Activated B cell treated with CpG ODN at 0.5 μM for 24 hours (primary cell): ENCODE results near the gene CRB3. TPM values are rescaled to one million over a fixed set of nuclear protein-coding genes. Genes with fewer than 3 reads are reported as not detected.

Experiments used
- ATAC-seq: fragments of 200-7000 bp; cut with Tn5 transposase; one replicate; pipeline ENCODE4 v1.10.0; 2021; ENCODE audit warnings: low read depth, mild to moderate bottlenecking, moderate library complexity
- CTCF ChIA-PET: fragments of 350-600 bp; sonication (Branson Sonifier 250); formaldehyde crosslinking; loops from one replicate; lab custom pipeline; 2021; ENCODE audit warnings: antibody characterized with exemption; lab: Charles Lee
- POLR2A ChIA-PET: fragments of 350-600 bp; sonication (Branson Sonifier 250); formaldehyde crosslinking; loops from one replicate; lab custom pipeline; 2021; ENCODE audit warnings: antibody characterized with exemption; lab: Charles Lee
- DNase-seq: peaks from one replicate; pipeline ENCODE4 v3.0.0; 2022
- H3K27ac Mint-ChIP-seq: one replicate; pipeline ENCODE4 v1.8.0; 2020; ENCODE audit warnings: mixed read lengths
- H3K27me3 Mint-ChIP-seq: one replicate; pipeline ENCODE4 v1.8.0; 2021; ENCODE audit warnings: mixed read lengths
- H3K36me3 Mint-ChIP-seq: one replicate; pipeline ENCODE4 v1.8.0; 2021; ENCODE audit warnings: low read depth, mixed read lengths
- H3K4me1 Mint-ChIP-seq: one replicate; pipeline ENCODE4 v1.8.0; 2021; ENCODE audit warnings: mixed read lengths
- H3K4me3 Mint-ChIP-seq: one replicate; pipeline ENCODE4 v1.8.0; 2020; ENCODE audit warnings: mild to moderate bottlenecking, mixed read lengths
- H3K9me3 Mint-ChIP-seq: one replicate; pipeline ENCODE4 v1.8.0; 2020; ENCODE audit warnings: mixed read lengths
- intact Hi-C: fragments of 100-400 bp; cut with micrococcal nuclease; formaldehyde crosslinking; loops from one replicate; pipeline ENCODE4 v1.15.1; 2024
- total RNA-seq: library from RNA; stranded (reverse); gene quantifications from 2 replicates; pipeline ENCODE4 v1.2.3, GENCODE V29; 2022
- TF ChIP-seq, protein P1 (sequence below): fragments of 200-600 bp; IDR thresholded peaks from one replicate; pipeline ENCODE4 v1.8.0; 2022; ENCODE audit warnings: antibody characterized with exemption, mild to moderate bottlenecking

Gene CRB3
- total RNA-seq, 1 donor from 2014 or later: 8.4 TPM

DNA sequence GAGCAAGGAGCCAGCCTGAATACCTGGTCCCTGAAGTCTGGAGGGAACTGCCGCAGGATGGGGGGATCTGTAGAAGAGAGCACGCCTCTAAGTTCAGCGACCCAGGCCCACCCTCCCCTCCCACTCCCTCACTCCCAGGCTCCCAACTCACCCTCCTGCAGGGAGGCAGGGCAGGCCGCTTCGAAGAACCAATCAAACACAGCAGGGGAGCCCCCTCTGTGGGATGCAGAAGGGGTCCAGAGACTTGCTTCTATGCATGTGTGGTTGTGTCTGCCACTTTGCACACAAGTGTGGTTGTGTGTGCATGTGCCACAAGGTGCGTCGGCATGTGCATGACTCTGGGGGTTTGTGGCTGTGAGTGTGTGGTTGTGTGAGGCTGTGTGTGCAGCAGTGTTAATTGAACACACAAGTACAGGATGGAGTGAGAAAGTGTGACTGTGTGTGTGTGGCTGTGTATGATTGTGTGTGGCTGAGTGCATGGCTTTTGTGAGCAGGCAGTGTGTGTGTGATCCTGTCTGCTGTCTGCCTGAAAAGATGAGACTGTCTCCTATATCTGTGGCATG is 15.8 kb downstream of the CRB3 start:
- Mint-ChIP-seq H3K27me3 (no peaks in the 10 kb centered on the region), H3K27ac (peak overlapping the region; percentile 89), H3K4me1 (peaks cover 29% of the 10 kb centered on the region), H3K36me3 (peaks cover 17% of the 10 kb centered on the region), H3K4me3 (peak overlapping the region; percentile 91), H3K9me3 (no peaks in the 10 kb centered on the region)
- intact Hi-C loops: no loop called here
- ChIA-PET POLR2A (interaction anchor here (1.5 to 1.7 kb wide), 2 partner anchors 8 to 13 kb away, joined by 4 to 6 read pairs; no protein-coding TSS in a partner anchor), CTCF (no interaction called here)
- no peak for ATAC-seq
- DNase-seq: no peak
- TF ChIP-seq, protein P1, sequence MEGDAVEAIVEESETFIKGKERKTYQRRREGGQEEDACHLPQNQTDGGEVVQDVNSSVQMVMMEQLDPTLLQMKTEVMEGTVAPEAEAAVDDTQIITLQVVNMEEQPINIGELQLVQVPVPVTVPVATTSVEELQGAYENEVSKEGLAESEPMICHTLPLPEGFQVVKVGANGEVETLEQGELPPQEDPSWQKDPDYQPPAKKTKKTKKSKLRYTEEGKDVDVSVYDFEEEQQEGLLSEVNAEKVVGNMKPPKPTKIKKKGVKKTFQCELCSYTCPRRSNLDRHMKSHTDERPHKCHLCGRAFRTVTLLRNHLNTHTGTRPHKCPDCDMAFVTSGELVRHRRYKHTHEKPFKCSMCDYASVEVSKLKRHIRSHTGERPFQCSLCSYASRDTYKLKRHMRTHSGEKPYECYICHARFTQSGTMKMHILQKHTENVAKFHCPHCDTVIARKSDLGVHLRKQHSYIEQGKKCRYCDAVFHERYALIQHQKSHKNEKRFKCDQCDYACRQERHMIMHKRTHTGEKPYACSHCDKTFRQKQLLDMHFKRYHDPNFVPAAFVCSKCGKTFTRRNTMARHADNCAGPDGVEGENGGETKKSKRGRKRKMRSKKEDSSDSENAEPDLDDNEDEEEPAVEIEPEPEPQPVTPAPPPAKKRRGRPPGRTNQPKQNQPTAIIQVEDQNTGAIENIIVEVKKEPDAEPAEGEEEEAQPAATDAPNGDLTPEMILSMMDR: no peak

DNA sequence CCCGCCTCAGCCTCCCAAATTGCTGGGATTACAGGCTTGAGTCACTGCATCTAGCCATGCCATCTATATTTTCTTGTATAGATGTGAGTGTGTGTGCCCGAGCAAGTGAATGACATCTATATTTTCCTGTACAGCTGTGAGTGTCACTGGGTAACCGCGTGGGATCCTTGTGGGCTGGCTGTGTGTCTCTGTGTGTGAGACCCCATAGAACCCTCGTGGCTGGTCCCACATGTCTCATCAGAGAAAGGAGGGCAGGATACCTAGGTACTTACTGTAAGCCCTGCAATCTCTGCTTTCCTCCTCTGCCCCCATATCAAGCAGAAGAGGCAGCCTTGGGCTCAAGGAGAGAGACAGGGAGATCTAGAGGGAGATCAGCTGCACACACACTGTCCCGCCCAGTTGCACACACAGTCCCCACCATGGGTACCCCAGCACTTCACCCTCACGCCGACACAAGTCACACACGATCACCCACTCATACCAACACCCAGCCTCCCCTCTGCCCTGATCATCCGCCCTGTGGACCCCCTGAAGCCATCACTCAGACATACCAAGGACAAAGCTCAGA is 16.9 kb downstream of the CRB3 start:
- POLR2A ChIA-PET: interaction anchor here (0.6 to 2.6 kb wide), 24 partner anchors 9 to 794 kb away, joined by 3 to 25 read pairs (median 4); partner anchors contain the start of genes ALKBH7, CLPP, GTF2F1 and KHSRP
- TF ChIP-seq, protein P1: no peak
- peak overlapping the region; percentile 89 for H3K27ac Mint-ChIP-seq

DNA sequence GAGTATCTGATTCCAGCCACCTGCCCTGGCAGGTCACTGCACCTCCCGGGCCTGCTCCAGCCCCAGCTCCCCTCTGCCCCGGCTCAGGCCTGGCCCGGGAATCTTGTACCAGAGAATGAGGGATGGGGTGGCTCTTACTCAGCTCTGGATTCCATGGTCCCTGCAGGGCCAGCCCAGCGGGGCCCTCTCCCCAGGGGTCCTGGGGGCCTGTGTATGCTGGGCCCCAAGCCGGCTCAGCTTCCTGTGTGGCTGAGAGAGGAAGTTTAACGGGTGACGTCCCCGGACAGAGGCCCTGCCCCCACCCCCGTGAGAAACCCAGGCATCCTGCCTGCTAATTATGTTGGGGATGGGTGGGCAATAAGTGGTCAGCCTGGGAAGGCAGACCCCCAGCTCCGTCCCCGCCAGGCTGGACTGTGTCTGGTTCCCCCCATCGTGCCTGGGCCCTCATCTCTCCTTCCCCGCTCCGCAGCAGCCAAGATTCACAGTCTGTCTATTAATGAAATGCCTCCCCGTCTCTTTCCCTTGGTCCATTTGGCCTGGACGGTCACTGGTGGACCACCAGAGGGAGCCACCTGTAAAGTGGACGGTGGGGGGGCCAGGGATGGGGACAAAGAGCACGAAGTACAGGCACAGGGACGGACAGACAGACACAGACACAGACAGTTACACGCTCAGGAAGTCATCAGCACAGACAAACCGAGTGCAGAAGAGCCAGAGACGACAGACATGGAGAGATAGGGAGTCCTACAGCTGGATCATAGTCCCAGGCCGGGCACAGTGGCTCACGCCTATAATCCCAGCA is 17.7 kb downstream of the CRB3 start, which contains the start of gene DENND1C:
DENND1C (minus strand) TSS at position 247 of the 802 bp plus-strand sequence; CDS start at position 155, 92 bp downstream.
- ChIA-PET CTCF (interaction anchor here (0.8 to 2.0 kb wide), 4 partner anchors 10 to 152 kb away, joined by 3 to 9 read pairs (median 4); partner anchors contain the start of genes CRB3 and SLC25A23), POLR2A (interaction anchor here (0.6 to 2.6 kb wide), 24 partner anchors 8 to 382 kb away, joined by 3 to 25 read pairs (median 4); partner anchors contain the start of genes ALKBH7, CLPP, GTF2F1 and KHSRP)
- H3K4me1 Mint-ChIP-seq: peaks cover 29% of the 10 kb centered on the region
- H3K4me3 Mint-ChIP-seq: peak within 1 kb of the TSS; percentile 91
- intact Hi-C loops: loop anchor here (1.0 to 2.0 kb wide), 3 partner anchors 21 to 56 kb away; no protein-coding TSS in a partner anchor
- ATAC-seq (peak; percentile 97), DNase-seq (peak; percentile 67)
- TF ChIP-seq, protein P1: no peak
- H3K9me3 Mint-ChIP-seq: no peaks in the 10 kb centered on the region
- peaks cover 10% of the 10 kb centered on the region for H3K36me3 Mint-ChIP-seq
- no peaks in the 10 kb centered on the region for H3K27me3 Mint-ChIP-seq
- H3K27ac Mint-ChIP-seq: peak within 1 kb of the TSS; percentile 89

More for the DNA sequence above, 16.9 kb downstream of the CRB3 start:
- Mint-ChIP-seq H3K4me1 (peaks cover 29% of the 10 kb centered on the region), H3K4me3 (peak overlapping the region; percentile 91), H3K27me3 (no peaks in the 10 kb centered on the region), H3K36me3 (peaks cover 12% of the 10 kb centered on the region), H3K9me3 (no peaks in the 10 kb centered on the region)
- CTCF ChIA-PET: interaction anchor here (1.5 to 2.0 kb wide), 2 partner anchors 22 to 153 kb away, joined by 4 to 9 read pairs; partner anchors contain the start of gene SLC25A23
- ATAC-seq: peak; percentile 8
- intact Hi-C loops: loop anchor here (1.0 kb wide), 2 partner anchors 21 to 56 kb away; no protein-coding TSS in a partner anchor
- DNase-seq: no peak

DNA sequence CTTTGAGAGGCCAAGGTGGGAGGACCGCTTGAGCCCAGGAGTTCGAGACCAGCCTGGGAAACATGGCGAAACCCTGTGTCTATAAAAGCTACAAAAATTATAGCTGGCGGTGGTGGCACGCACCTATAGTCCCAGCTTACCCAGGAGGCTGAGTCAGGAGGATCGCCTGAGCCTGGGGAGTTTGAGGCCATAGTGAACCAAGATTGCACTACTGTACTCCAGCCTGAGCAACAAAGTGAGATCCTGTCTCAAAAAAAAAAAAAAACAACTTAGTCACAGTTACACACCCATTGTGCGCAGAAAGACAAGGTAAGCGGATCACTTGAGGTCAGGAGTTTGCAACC is 18.2 kb downstream of the CRB3 start:
- peaks cover 29% of the 10 kb centered on the region for H3K4me1 Mint-ChIP-seq
- H3K36me3 Mint-ChIP-seq: peaks cover 8% of the 10 kb centered on the region
- TF ChIP-seq, protein P1: no peak
- H3K27me3 Mint-ChIP-seq: no peaks in the 10 kb centered on the region
- POLR2A ChIA-PET: interaction anchor here (0.6 to 2.6 kb wide), 8 partner anchors 9 to 381 kb away, joined by 4 to 18 read pairs (median 8); partner anchors contain the start of gene KHSRP
- H3K27ac Mint-ChIP-seq: peak overlapping the region; percentile 89
- DNase-seq (no peak), ATAC-seq (no peak)
- H3K4me3 Mint-ChIP-seq: peak overlapping the region; percentile 91
- CTCF ChIA-PET: interaction anchor here (2.0 kb wide), 1 partner anchor 151 kb away, joined by 9 read pairs; no protein-coding TSS in a partner anchor
- no peaks in the 10 kb centered on the region for H3K9me3 Mint-ChIP-seq
- intact Hi-C loops: loop anchor here (2.0 kb wide), 1 partner anchor 22 kb away; no protein-coding TSS in a partner anchor
